ENCODE measurements around the gene L3MBTL4. TPM values are rescaled to one million over a fixed set of nuclear protein-coding genes. Genes with fewer than 3 reads are reported as not detected.

L3MBTL4 gene
- total RNA-seq, 1 experiment from 2014 or later, result not detected

DNA sequence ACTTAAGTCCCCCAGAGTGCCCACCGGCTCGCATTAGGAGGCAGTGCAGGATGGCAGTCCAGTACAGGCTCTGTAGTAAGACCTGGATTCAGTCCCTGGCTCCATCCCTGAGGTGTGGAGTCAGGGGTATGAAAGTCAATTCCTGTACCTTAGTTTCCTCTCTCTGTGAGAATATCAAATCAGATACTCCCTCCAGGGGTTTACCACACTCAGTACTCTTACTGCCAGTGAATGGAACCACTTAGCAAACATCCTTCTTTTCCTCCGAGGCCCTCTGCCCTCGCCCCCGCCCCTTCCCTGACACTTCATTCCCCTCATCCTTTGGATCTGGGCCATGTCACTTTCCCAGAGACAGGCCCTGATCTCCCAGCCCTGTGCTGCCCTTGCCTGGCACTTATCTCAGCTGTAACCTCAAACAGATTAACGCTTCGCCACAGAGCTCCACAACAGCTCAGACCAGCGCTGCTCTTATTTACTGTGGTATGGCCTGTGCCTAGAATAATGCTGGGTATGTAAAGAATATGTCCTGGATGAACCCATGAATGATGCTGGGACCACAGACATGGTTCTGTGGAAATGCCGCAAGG is 360.4 kb downstream of the L3MBTL4 start:
- H3K9ac ChIP-seq (ENCODE audit: low read length), result no peak overlapping the region
- no peak overlapping the region for H3K27ac ChIP-seq (ENCODE audit: low read depth, low read length)
- ChIA-PET POLR2A (no interaction called here), RAD21 (ENCODE audit: low non-redundant PET in 1 of 2, low total read pairs in 2 of 2, uncharacterized antibody in 2 of 2, unreplicated experiment in 2 of 2) (no interaction called here), CTCF (no interaction called here)
- no peak for ATAC-seq
- DNase-seq (ENCODE audit: low read depth, low spot score), result no peak
- no peaks in the 10 kb centered on the region for H3K36me3 ChIP-seq (ENCODE audit: control insufficient read depth in 1 of 2, insufficient read depth in 2 of 2, low read length in 2 of 2)
- H3K9me3 ChIP-seq (ENCODE audit: control insufficient read depth in 1 of 2, insufficient read depth in 1 of 2, low read depth in 1 of 2, low read length in 2 of 2), result peaks cover 6 to 26% of the 10 kb centered on the region in 2 experiments; a peak in 2 of 4 replicates
- H3K27me3 ChIP-seq (ENCODE audit: insufficient read depth, low read length), result no peaks in the 10 kb centered on the region
- no peaks in the 10 kb centered on the region for H3K79me2 ChIP-seq (ENCODE audit: insufficient read depth, low read length)
- intact Hi-C loops (cut with micrococcal nuclease), result no loop called here
- no peak overlapping the region for H2AFZ ChIP-seq (ENCODE audit: low read depth, low read length, poor library complexity, severe bottlenecking)
- TF ChIP-seq POLR2A (IDR thresholded peaks at IDR 0.05; ENCODE audit: borderline replicate concordance, extremely low read depth, insufficient read depth, insufficient read length), result no peak
- TF ChIP-seq ZFX (IDR thresholded peaks at IDR 0.05), result no peak
- no peak for TF ChIP-seq RAD21 (IDR thresholded peaks at IDR 0.05; ENCODE audit: low read depth)
- no peak for TF ChIP-seq SRF (IDR thresholded peaks at IDR 0.05; ENCODE audit: low read depth)
- TF ChIP-seq, protein P1, sequence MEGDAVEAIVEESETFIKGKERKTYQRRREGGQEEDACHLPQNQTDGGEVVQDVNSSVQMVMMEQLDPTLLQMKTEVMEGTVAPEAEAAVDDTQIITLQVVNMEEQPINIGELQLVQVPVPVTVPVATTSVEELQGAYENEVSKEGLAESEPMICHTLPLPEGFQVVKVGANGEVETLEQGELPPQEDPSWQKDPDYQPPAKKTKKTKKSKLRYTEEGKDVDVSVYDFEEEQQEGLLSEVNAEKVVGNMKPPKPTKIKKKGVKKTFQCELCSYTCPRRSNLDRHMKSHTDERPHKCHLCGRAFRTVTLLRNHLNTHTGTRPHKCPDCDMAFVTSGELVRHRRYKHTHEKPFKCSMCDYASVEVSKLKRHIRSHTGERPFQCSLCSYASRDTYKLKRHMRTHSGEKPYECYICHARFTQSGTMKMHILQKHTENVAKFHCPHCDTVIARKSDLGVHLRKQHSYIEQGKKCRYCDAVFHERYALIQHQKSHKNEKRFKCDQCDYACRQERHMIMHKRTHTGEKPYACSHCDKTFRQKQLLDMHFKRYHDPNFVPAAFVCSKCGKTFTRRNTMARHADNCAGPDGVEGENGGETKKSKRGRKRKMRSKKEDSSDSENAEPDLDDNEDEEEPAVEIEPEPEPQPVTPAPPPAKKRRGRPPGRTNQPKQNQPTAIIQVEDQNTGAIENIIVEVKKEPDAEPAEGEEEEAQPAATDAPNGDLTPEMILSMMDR (IDR thresholded peaks at IDR 0.05 in 2 of 3, conservative IDR thresholded peaks at IDR 0.05 in 1 of 3; ENCODE audit: borderline replicate concordance in 1 of 3, insufficient read depth in 1 of 3, low read depth in 2 of 3, low read length in 2 of 3), result no peak
- TF ChIP-seq JUND (IDR thresholded peaks at IDR 0.05), result no peak
- TF ChIP-seq, protein P2, sequence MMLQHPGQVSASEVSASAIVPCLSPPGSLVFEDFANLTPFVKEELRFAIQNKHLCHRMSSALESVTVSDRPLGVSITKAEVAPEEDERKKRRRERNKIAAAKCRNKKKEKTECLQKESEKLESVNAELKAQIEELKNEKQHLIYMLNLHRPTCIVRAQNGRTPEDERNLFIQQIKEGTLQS (IDR thresholded peaks at IDR 0.05), result no peak
- TF ChIP-seq YY1 (IDR thresholded peaks at IDR 0.05; ENCODE audit: extremely low read depth, insufficient replicate concordance, low read depth, low read length), result no peak
- no peak for TF ChIP-seq CBX3 (IDR thresholded peaks at IDR 0.05; ENCODE audit: low read depth)
- no peak for TF ChIP-seq EZH2phosphoT487 (IDR thresholded peaks at IDR 0.05; ENCODE audit: borderline replicate concordance)
- H3K4me1 ChIP-seq (ENCODE audit: control insufficient read depth in 1 of 2, insufficient read depth in 2 of 2, low read length in 2 of 2), result no peaks in the 10 kb centered on the region
- H3K4me3 ChIP-seq (replicated peaks in 1 of 2; ENCODE audit: low read depth in 1 of 2, low read length in 2 of 2), result no peak overlapping the region
- no peaks in the 10 kb centered on the region for H4K20me1 ChIP-seq (ENCODE audit: insufficient read depth)
- H3K9me2 ChIP-seq (ENCODE audit: insufficient read depth), result no peaks in the 10 kb centered on the region
- BruUV-seq (replicated peaks), result no TSS peak
- H3K4me2 ChIP-seq (ENCODE audit: low read length), result no peak overlapping the region
